Skeletal muscle tissue (tissue), 4 donors: ENCODE results near the gene PAK1IP1. TPM values are rescaled to one million over a fixed set of nuclear protein-coding genes. Genes with fewer than 3 reads are reported as not detected.
A peak's percentile ranks its signal among the peaks of the same experiment; 100 is the strongest.
"Not testable (repeated sequence)": the region's sequence is repeated elsewhere in the genome, so short reads cannot be mapped to it uniquely, and the experiment has no call there.

Source experiments
- H3K27ac ChIP-seq: one replicate; pipeline ENCODE4 v1.7.0; 2013; ENCODE audit warnings: mild to moderate bottlenecking, low read depth, low read length, inconsistent platforms
- H3K27me3 ChIP-seq, 3 donors: one replicate each; pipeline ENCODE4 v1.7.0; 2013; ENCODE audit warnings: low read length in 3 of 3; ENCODE audit not compliant: control insufficient read depth in 3 of 3, insufficient read depth in 3 of 3
- H3K36me3 ChIP-seq, 3 donors: one replicate each; pipeline ENCODE4 v1.7.0; 2013; ENCODE audit warnings: low read length in 3 of 3; ENCODE audit not compliant: control insufficient read depth in 3 of 3, insufficient read depth in 3 of 3
- H3K4me1 ChIP-seq, 3 donors: one replicate each; pipeline ENCODE4 v1.7.0; 2013; ENCODE audit warnings: low read length in 3 of 3, mild to moderate bottlenecking in 3 of 3; ENCODE audit not compliant: control insufficient read depth in 3 of 3, insufficient read depth in 3 of 3
- H3K4me3 ChIP-seq, 3 donors: one replicate each; pipeline ENCODE4 v1.7.0; 2013; ENCODE audit warnings: low read length in 3 of 3
- H3K9ac ChIP-seq, 3 donors: one replicate each; pipeline ENCODE4 v1.7.0; 2013; ENCODE audit warnings: low read length in 3 of 3, mild to moderate bottlenecking in 3 of 3, moderate library complexity in 2 of 3, low read depth in 1 of 3
- H3K9me3 ChIP-seq, 3 donors: one replicate each; pipeline ENCODE4 v1.7.0; 2013; ENCODE audit warnings: low read length in 3 of 3; ENCODE audit not compliant: control insufficient read depth in 3 of 3
- total RNA-seq: library from RNA; depleted of rRNA; stranded (reverse); fragments of >200 nt; gene quantifications from one replicate; pipeline ENCODE4 v1.2.3, GENCODE V29; 2014
- donor health status: Osteomylitis.

Gene PAK1IP1
- total RNA-seq, 1 donor from 2014 or later = 7.3 TPM

DNA sequence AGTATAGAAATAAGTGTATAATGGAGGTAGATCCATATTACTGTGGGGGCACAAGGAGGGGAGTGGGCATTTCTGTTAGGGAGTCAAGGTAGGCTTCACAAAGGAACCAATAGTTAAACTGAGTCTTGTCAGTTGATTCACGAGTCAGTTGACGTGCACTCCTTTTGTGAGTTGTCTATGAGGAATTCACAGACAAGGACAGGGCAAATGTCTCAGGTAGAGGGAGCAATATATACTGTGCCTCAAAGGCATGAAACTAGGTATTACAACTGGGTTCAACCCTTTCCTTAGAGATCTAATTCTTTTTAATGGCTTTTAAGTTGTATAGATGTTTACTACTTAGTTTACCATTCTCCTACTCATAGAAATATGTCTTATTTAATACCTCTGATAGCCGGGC is 39.1 kb downstream of the PAK1IP1 start:
- no peaks in the 10 kb centered on the region for H3K27me3 ChIP-seq
- no peak overlapping the region for H3K27ac ChIP-seq
- peaks cover 8 to 25% (median 17%) of the 10 kb centered on the region in 3 donors for H3K36me3 ChIP-seq
- H3K9me3 ChIP-seq = no peaks in the 10 kb centered on the region
- H3K4me3 ChIP-seq = no peak overlapping the region
- peaks cover 0 to 8% (median 4%) of the 10 kb centered on the region in 3 donors for H3K4me1 ChIP-seq
- H3K9ac ChIP-seq = no peak overlapping the region

- no peaks in the 10 kb centered on the region for H3K27me3 ChIP-seq
- no peaks in the 10 kb centered on the region for H3K4me1 ChIP-seq
- no peak overlapping the region for H3K9ac ChIP-seq
- no peak overlapping the region for H3K27ac ChIP-seq
- peaks cover 6 to 15% (median 10%) of the 10 kb centered on the region in 3 donors for H3K36me3 ChIP-seq
- H3K4me3 ChIP-seq = no peak overlapping the region
- H3K9me3 ChIP-seq = no peaks in the 10 kb centered on the region
Observed at GRCh38 chr6:10736731-10737130, 42.0 kb downstream of the PAK1IP1 start.

- Histone ChIP-seq H3K36me3 (no peaks in the 10 kb centered on the region), H3K4me1 (no peaks in the 10 kb centered on the region), H3K9ac (no peak overlapping the region), H3K9me3 (no peaks in the 10 kb centered on the region), H3K4me3 (no peak overlapping the region), H3K27ac (no peak overlapping the region), H3K27me3 (no peaks in the 10 kb centered on the region)
Observed at GRCh38 chr6:10740061-10740460, 45.3 kb downstream of the PAK1IP1 start.

GRCh38 chr6:10741643-10742042 is 46.9 kb downstream of the PAK1IP1 start:
- H3K36me3 ChIP-seq, H3K4me3 ChIP-seq, H3K4me1 ChIP-seq, H3K9me3 ChIP-seq, H3K27ac ChIP-seq, H3K27me3 ChIP-seq, H3K9ac ChIP-seq: not testable (repeated sequence)

DNA sequence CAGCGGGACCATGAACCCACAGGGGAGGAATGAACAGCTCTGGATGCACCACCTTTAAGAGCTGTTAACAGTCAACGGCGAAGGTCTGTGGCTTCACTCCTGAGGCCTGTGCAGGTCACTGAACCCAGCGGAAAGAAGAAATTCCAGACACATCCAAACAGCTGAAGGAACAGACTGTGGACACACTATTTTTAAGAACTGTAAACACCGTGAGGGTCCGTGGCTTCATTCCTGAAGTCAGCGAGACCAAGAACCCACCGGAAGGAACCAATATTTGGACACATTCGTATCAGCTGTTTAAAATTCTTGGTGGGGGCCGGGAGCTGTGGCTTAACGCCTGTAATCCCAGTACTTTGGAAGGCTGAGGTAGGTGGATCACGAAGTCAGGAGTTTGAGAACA is 47.5 kb downstream of the PAK1IP1 start:
- H3K27me3 ChIP-seq = no peaks in the 10 kb centered on the region
- H3K36me3 ChIP-seq = no peaks in the 10 kb centered on the region
- no peaks in the 10 kb centered on the region for H3K9me3 ChIP-seq
- peaks cover 2 to 8% (median 8%) of the 10 kb centered on the region in 3 donors for H3K4me1 ChIP-seq
- H3K9ac ChIP-seq = no peak overlapping the region
- no peak overlapping the region for H3K27ac ChIP-seq
- H3K4me3 ChIP-seq = no peak overlapping the region

- H3K4me3 ChIP-seq = no peak overlapping the region
- H3K9ac ChIP-seq = no peak overlapping the region
- peaks cover 5 to 16% (median 12%) of the 10 kb centered on the region in 3 donors for H3K4me1 ChIP-seq
- H3K36me3 ChIP-seq = no peaks in the 10 kb centered on the region
- no peaks in the 10 kb centered on the region for H3K27me3 ChIP-seq
- H3K27ac ChIP-seq = no peak overlapping the region
- H3K9me3 ChIP-seq = no peaks in the 10 kb centered on the region
Observed at GRCh38 chr6:10743515-10743914, 48.7 kb downstream of the PAK1IP1 start.

DNA sequence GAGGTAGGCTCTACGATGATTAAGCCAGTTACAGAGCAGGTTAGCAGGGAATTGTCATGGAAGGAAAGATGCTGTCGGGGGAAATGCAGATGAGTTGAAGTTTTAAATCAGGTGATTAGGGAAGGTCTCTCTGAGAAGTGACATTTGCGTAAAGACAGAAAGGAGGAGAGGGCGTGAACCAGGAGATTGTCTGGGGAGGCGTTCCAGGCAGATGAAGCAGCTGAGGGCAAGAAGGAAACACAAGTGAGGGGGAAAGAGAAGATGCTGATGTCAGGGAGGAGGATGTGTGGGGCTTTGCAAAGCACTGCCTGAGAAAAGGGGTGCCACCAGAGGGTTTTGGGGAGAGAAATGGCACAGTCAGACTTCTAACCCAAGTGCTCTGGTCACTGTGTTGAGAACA is 50.3 kb downstream of the PAK1IP1 start:
- H3K27ac ChIP-seq = no peak overlapping the region
- peaks cover 5 to 10% (median 6%) of the 10 kb centered on the region in 3 donors for H3K36me3 ChIP-seq
- no peaks in the 10 kb centered on the region for H3K27me3 ChIP-seq
- H3K4me3 ChIP-seq = no peak overlapping the region
- H3K4me1 ChIP-seq = peaks cover 13 to 31% (median 22%) of the 10 kb centered on the region in 3 donors
- no peaks in the 10 kb centered on the region for H3K9me3 ChIP-seq
- H3K9ac ChIP-seq = no peak overlapping the region

DNA sequence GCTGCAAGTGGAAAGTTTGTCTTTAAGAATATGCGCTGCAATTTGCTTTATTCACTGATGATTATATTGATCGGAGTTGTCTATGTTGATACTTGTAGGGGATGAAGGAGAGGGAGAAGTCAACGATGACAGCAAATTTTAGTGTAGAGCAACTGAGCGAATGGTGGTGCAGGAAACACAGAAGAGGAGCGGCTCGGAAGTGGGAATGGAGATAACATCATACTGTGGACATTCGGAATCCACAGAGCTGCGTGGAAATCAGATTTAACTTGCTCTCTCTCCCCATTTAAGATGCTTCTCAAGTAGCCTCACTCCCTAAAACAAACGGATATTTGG is 52.1 kb downstream of the PAK1IP1 start:
- Histone ChIP-seq H3K27me3 (no peaks in the 10 kb centered on the region), H3K36me3 (peaks cover 13 to 17% (median 15%) of the 10 kb centered on the region in 3 donors), H3K4me1 (peaks cover 13 to 31% (median 22%) of the 10 kb centered on the region in 3 donors), H3K4me3 (peak overlapping the region; percentile 86 to 97 (median 96)), H3K9me3 (no peaks in the 10 kb centered on the region), H3K27ac (peak overlapping the region; percentile 80), H3K9ac (peak overlapping the region; percentile 73 to 94 (median 87))

DNA sequence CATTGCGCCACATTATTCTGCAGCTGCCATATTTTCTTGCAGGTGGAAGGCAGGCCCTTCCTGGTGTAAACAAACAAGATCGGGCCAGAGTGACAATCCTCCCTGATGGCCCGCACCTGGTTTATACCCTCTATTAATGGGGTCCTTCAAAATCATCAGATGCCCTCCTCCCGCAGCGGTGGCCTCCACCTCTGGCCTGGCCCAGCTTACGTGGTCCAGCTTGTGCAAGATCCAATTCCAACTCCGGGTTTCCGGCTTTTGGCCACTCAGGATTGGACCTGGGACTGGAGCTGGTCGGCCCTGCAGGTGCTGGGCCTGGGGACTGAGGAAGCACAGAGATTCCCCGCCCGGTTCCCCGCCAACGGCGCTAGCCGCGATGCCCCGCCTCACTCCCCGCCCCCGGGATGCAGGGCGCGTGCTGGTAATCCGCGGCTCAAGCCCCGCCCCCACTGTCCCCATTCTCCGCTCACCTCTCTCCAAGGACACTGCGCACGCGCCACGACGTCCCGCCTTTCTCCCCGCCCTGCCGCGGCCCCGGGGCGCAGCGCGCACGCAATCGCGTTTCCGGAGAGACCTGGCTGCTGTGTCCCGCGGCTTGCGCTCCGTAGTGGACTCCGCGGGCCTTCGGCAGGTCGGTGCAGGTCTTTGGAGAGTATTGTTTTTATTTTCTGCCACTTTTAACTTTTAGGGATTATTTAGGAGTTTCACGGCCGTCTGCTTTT is 52.6 kb downstream of the PAK1IP1 start, which contains the start of gene TMEM14B:
Gene TMEM14B (plus strand): TSS at position 555 of the 722 bp plus-strand sequence. CDS start 1,441 bp downstream, outside the sequence.
- H3K9ac ChIP-seq = peak within 1 kb of the TSS; percentile 87 to 95 (median 94)
- peaks cover 13 to 31% (median 22%) of the 10 kb centered on the region in 3 donors for H3K4me1 ChIP-seq
- peak within 1 kb of the TSS; percentile 86 to 97 (median 96) for H3K4me3 ChIP-seq
- no peaks in the 10 kb centered on the region for H3K27me3 ChIP-seq
- H3K9me3 ChIP-seq = no peaks in the 10 kb centered on the region
- peak within 1 kb of the TSS; percentile 80 for H3K27ac ChIP-seq
- peaks cover 14 to 19% (median 18%) of the 10 kb centered on the region in 3 donors for H3K36me3 ChIP-seq

GRCh38 chr6:10749734-10750133 is 55.0 kb downstream of the PAK1IP1 start:
- Histone ChIP-seq H3K27ac (no peak overlapping the region), H3K27me3 (no peaks in the 10 kb centered on the region), H3K36me3 (peaks cover 29 to 39% (median 36%) of the 10 kb centered on the region in 3 donors), H3K9me3 (no peaks in the 10 kb centered on the region), H3K4me3 (no peak overlapping the region), H3K4me1 (peaks cover 13 to 31% (median 22%) of the 10 kb centered on the region in 3 donors), H3K9ac (no peak overlapping the region)
